Body of pancreas (tissue), 4 donors: ENCODE measurements around the gene ADAMTS3. TPM values are rescaled to one million over a fixed set of nuclear protein-coding genes. Genes with fewer than 3 reads are reported as not detected.

Experiments used
- ATAC-seq: fragments of 150-250 bp; one replicate; pipeline ENCODE4 v1.9.1; 2016
- DNase-seq, 4 donors: peaks; one replicate each; pipeline ENCODE4 v3.0.0-alpha.2; 2019
- H3K27ac ChIP-seq, 4 donors: fragments of 200-600 bp; sonication (generic); 1 replicate in 3 of 4; 2 replicates in 1 of 4; pipeline versions ENCODE4 v1.5.1 to v1.6.1; 2016 to 2019; ENCODE audit warnings: mild to moderate bottlenecking in 1 of 4, mixed read lengths in 1 of 4, moderate library complexity in 1 of 4
- H3K27me3 ChIP-seq, 2 donors: fragments of 200-600 bp; sonication (generic); one replicate each; pipeline ENCODE4 v1.6.0; 2016; ENCODE audit warnings: mild to moderate bottlenecking in 1 of 2
- H3K36me3 ChIP-seq, 2 donors: fragments of 200-600 bp; sonication (generic); replicated peaks in 1 of 2; 2 replicates each; pipeline ENCODE4 v1.5.1; 2016; ENCODE audit warnings: low read depth in 2 of 2; ENCODE audit not compliant: insufficient read depth in 1 of 2
- H3K4me1 ChIP-seq: fragments of 200-600 bp; sonication (generic); one replicate; pipeline ENCODE4 v1.6.0; 2016
- H3K4me3 ChIP-seq, 2 donors: fragments of 200-600 bp; sonication (generic); 1 replicate in 1 of 2; 2 replicates in 1 of 2; pipeline ENCODE4 v1.5.1; 2016 to 2019
- H3K9me3 ChIP-seq, 3 donors: fragments of 200-600 bp; sonication (generic); 1 replicate in 2 of 3; 2 replicates in 1 of 3; pipeline ENCODE4 v1.5.1; 2016
- CTCF ChIP-seq, 7 experiments: fragments of 450-650 bp in 4 of 7; fragments of 200-600 bp in 3 of 7; sonication (generic) in 3 of 7; IDR thresholded peaks; one replicate each; pipeline ENCODE4 v1.5.1; 2016 to 2019; ENCODE audit warnings: antibody characterized with exemption in 7 of 7
- POLR2A ChIP-seq, 3 donors: fragments of 450-650 bp; IDR thresholded peaks; one replicate each; pipeline ENCODE4 v1.6.1; 2016; ENCODE audit warnings: antibody characterized with exemption in 3 of 3, mild to moderate bottlenecking in 2 of 3
- WGBS, 2 donors: methylation state at CpG; one replicate each; pipeline ENCODE4 v1.1.5; 2017; 5-methylcytosine and 5-hydroxymethylcytosine counted together
- intact Hi-C: fragments of 100-400 bp; cut with DNase I; formaldehyde crosslinking; loops from one replicate; pipeline ENCODE4 v1.15.1; 2023
- total RNA-seq, 2 donors: library from RNA; depleted of rRNA; stranded (reverse); fragments of >200 nt; gene quantifications; one replicate each; pipeline ENCODE4 v1.1.0, GENCODE V29; 2016

The ADAMTS3 gene
- total RNA-seq, 2 donors from 2014 or later, result 0.26 to 0.33 TPM

GRCh38 chr4:72442147-72442546 lies 126.9 kb downstream of the ADAMTS3 start:
- H3K27ac ChIP-seq, result no peak overlapping the region
- TF ChIP-seq POLR2A (IDR thresholded peaks at IDR 0.05) (no peak), CTCF (IDR thresholded peaks at IDR 0.05) (no peak)
- DNase-seq (no peak), ATAC-seq (no peak)
- no peaks in the 10 kb centered on the region for H3K4me1 ChIP-seq
- 42 to 45% methylated on average over 2 of the region's 2 CpGs for WGBS, 2 donors
- no peaks in the 10 kb centered on the region for H3K27me3 ChIP-seq
- intact Hi-C loops, result no loop called here
- no peaks in the 10 kb centered on the region for H3K36me3 ChIP-seq
- no peaks in the 10 kb centered on the region for H3K9me3 ChIP-seq
- no peak overlapping the region for H3K4me3 ChIP-seq

GRCh38 chr4:72440386-72440785 lies 128.6 kb downstream of the ADAMTS3 start:
- H3K9me3 ChIP-seq, result no peaks in the 10 kb centered on the region
- H3K27ac ChIP-seq, result no peak overlapping the region
- ATAC-seq (no peak), DNase-seq (no peak)
- intact Hi-C loops, result no loop called here
- no peaks in the 10 kb centered on the region for H3K27me3 ChIP-seq
- no peak overlapping the region for H3K4me3 ChIP-seq
- WGBS, 2 donors, result 66 to 78% methylated on average over 1 of the region's 1 CpG
- H3K4me1 ChIP-seq, result no peaks in the 10 kb centered on the region
- H3K36me3 ChIP-seq, result no peaks in the 10 kb centered on the region
- TF ChIP-seq CTCF (IDR thresholded peaks at IDR 0.05) (no peak), POLR2A (IDR thresholded peaks at IDR 0.05) (no peak)

- H3K27me3 ChIP-seq, result no peaks in the 10 kb centered on the region
- no peaks in the 10 kb centered on the region for H3K9me3 ChIP-seq
- no peak overlapping the region for H3K27ac ChIP-seq
- no peaks in the 10 kb centered on the region for H3K36me3 ChIP-seq
- no peak overlapping the region for H3K4me3 ChIP-seq
- intact Hi-C loops, result no loop called here
- WGBS, 2 donors, result 72 to 73% methylated on average over 2 of the region's 2 CpGs
- TF ChIP-seq CTCF (IDR thresholded peaks at IDR 0.05), result no peak
- peaks cover 5% of the 10 kb centered on the region for H3K4me1 ChIP-seq
- ATAC-seq (no peak), DNase-seq (no peak)
These were observed 136.0 kb downstream of the ADAMTS3 start for GRCh38 chr4:72432975-72433374.

GRCh38 chr4:72432282-72432681 lies 136.7 kb downstream of the ADAMTS3 start:
- no peak overlapping the region for H3K27ac ChIP-seq
- 67 to 70% methylated on average over 7 of the region's 7 CpGs for WGBS, 2 donors
- no peaks in the 10 kb centered on the region for H3K36me3 ChIP-seq
- no peaks in the 10 kb centered on the region for H3K27me3 ChIP-seq
- DNase-seq (no peak), ATAC-seq (no peak)
- peaks cover 5% of the 10 kb centered on the region for H3K4me1 ChIP-seq
- no peaks in the 10 kb centered on the region for H3K9me3 ChIP-seq
- no peak for TF ChIP-seq CTCF (IDR thresholded peaks at IDR 0.05)
- intact Hi-C loops, result no loop called here
- H3K4me3 ChIP-seq, result no peak overlapping the region

GRCh38 chr4:72430988-72431387 lies 138.0 kb downstream of the ADAMTS3 start:
- Histone ChIP-seq H3K4me3 (no peak overlapping the region), H3K4me1 (peaks cover 5% of the 10 kb centered on the region), H3K27ac (no peak overlapping the region), H3K36me3 (no peaks in the 10 kb centered on the region), H3K27me3 (no peaks in the 10 kb centered on the region), H3K9me3 (no peaks in the 10 kb centered on the region)
- intact Hi-C loops, result no loop called here
- TF ChIP-seq POLR2A (IDR thresholded peaks at IDR 0.05) (no peak), CTCF (IDR thresholded peaks at IDR 0.05) (no peak)
- 81 to 85% methylated on average over 5 of the region's 5 CpGs for WGBS, 2 donors
- ATAC-seq, result no peak
- no peak for DNase-seq
